GM15510 (cell line): ENCODE measurements around the gene F2RL3.

Experiments
- POLR2A ChIP-seq: IDR thresholded peaks from 3 replicates; pipeline ENCODE4 v1.6.1; 2011; ENCODE audit warnings: borderline replicate concordance; ENCODE audit not compliant: insufficient read length; ENCODE audit errors: extremely low read depth

F2RL3 gene

GRCh38 chr19:16885166-16885565, 3.6 kb upstream of the F2RL3 start:
- no peak for TF ChIP-seq POLR2A

DNA sequence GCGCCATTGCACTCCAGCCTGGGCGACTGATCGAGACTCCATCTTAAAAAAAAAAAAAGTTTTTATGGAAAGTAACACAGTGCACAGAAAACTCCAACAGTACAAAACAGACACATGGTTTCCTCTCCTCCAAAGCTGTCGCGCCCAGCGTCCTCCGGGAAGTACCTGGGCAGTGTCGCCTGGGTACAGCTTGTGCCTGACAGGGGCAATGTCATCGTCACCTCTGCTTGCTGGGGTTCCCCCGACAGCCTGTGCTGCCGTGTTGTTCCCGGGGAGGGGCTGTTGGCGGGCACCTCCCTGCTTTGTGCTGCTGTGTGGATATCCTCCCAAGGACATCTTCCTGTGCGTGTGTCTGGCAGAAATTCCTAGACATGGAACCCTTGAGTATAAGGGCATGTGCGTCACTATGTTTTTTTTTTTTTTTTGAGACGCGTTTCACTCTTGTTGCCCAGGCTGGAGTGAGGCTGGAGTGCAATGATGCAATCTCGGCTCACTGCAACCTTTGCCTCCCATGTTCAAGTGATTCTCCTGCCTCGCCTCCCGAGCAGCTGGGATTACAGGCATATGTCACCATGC, 2.4 kb upstream of the F2RL3 start:
- TF ChIP-seq POLR2A: no peak

GRCh38 chr19:16887353-16888265, 1.2 kb upstream of the F2RL3 start:
- no peak for TF ChIP-seq POLR2A

DNA sequence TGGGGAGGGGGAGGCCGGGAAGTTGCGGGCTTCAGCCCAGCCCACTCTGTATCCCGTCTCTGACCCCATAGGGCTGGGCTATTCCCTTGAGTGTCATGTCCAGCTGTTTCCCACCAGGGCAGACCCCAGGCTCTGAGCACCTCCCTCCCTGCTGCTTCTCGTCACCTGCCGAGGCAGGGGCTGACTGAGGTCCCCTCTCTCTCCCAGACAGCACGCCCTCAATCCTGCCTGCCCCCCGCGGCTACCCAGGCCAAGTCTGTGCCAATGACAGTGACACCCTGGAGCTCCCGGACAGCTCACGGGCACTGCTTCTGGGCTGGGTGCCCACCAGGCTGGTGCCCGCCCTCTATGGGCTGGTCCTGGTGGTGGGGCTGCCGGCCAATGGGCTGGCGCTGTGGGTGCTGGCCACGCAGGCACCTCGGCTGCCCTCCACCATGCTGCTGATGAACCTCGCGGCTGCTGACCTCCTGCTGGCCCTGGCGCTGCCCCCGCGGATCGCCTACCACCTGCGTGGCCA, 625 bp downstream of the F2RL3 start:
- no peak for TF ChIP-seq POLR2A

GRCh38 chr19:16889883-16890460, 1.2 kb downstream of the F2RL3 start:
- TF ChIP-seq POLR2A: no peak

- no peak for TF ChIP-seq POLR2A
These were observed 1.8 kb downstream of the F2RL3 start for GRCh38 chr19:16890461-16891184.

- TF ChIP-seq POLR2A: no peak
These were observed 3.0 kb downstream of the F2RL3 start for GRCh38 chr19:16891696-16892382.

GRCh38 chr19:16892436-16892835, 3.6 kb downstream of the F2RL3 start:
- TF ChIP-seq POLR2A: no peak

DNA sequence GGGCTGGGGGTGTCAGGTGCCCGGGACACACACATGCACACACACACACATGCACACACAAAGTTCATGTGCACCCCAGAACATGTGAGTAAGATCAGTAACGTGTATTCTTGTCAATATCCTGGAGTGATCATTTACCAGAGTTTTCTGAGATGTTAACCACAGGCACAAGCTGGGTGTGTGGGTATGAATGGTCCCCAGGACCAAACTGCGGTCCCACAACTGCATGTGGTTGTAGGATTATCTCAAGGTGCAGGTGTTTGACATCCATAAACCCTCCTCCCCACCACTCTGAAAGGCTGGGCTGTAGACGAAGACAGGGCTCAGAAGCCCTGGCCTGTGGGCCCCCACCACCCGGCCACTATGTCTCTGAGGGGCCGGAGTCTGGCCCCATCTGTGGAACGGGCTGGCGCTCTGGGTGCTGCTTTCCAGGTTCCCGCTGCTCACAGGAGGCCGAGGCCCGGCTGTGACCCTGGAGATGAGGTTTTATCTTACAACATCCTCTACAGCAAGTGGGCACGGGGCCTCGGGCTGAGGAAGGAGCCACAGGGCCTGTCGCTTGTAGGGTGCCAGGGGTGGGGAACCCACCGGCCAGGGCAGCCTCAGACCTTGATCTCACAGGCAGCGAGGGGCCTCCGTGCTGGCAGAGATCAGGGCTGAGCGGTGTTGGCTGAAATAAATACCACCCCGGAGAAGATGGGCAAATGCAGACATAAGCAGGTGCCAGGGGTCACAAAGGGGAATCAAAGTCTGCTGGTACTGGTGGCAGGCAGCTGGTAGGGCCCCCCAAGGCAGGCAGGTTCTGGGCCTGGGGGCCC, 4.3 kb downstream of the F2RL3 start:
- TF ChIP-seq POLR2A: no peak

GRCh38 chr19:16893686-16893989, 4.8 kb downstream of the F2RL3 start:
- TF ChIP-seq POLR2A: no peak

GRCh38 chr19:16894080-16894479, 5.3 kb downstream of the F2RL3 start:
- TF ChIP-seq POLR2A: no peak

DNA sequence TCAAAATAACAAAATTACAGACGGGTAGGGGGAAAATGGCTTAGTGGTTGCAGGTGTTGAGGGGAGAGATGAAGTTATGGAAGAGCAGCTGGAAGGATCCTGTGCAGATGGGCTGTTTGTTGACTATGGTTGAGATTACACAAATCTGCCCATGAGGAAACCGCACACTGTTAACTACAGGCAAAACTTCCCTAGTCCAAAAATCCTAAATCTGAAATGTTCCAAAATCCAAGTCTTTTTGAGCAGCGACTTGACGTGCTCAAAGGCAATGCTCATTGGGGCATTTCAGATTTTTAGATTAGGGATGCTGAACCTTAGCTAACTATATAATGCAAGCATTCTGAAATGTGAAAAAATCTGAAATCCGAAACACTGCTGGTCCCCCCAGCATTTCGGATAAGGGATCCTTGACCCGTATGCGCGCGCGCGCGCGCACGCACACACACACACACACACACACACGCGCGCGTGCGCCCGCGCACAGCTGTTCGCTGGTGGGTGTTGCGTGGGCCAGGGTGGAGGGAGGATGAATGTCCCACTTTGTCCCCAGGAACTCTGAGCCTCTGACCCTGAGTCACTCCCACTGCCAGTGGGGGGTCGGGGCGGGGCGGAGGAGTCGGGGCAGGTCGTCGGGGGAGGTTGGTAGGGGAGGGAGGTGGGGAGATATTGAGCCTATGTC, 6.8 kb downstream of the F2RL3 start:
- TF ChIP-seq POLR2A: no peak
